HFF-Myc (cell line): Measurements from ENCODE around the gene ALPK3.

Experiments
- DNase-seq: peaks from one replicate; pipeline ENCODE4 v3.0.0-alpha.2; 2011; ENCODE audit warnings: low read depth; ENCODE audit errors: extremely low read depth
- H3K4me3 ChIP-seq: replicated peaks from 2 replicates; pipeline ENCODE4 v1.5.1; 2011; ENCODE audit warnings: low read depth, mild to moderate bottlenecking, control low read depth, low read length
- CTCF ChIP-seq: IDR thresholded peaks from 2 replicates; pipeline ENCODE4 v1.5.1; 2012; ENCODE audit warnings: mild to moderate bottlenecking, low read depth, low read length, control low read depth; ENCODE audit errors: missing control alignments

Gene ALPK3

GRCh38 chr15:84822653-84823281, 5.6 kb downstream of the ALPK3 start:
- DNase-seq = peak; percentile 32
- no peak overlapping the region for H3K4me3 ChIP-seq
- no peak for TF ChIP-seq CTCF

DNA sequence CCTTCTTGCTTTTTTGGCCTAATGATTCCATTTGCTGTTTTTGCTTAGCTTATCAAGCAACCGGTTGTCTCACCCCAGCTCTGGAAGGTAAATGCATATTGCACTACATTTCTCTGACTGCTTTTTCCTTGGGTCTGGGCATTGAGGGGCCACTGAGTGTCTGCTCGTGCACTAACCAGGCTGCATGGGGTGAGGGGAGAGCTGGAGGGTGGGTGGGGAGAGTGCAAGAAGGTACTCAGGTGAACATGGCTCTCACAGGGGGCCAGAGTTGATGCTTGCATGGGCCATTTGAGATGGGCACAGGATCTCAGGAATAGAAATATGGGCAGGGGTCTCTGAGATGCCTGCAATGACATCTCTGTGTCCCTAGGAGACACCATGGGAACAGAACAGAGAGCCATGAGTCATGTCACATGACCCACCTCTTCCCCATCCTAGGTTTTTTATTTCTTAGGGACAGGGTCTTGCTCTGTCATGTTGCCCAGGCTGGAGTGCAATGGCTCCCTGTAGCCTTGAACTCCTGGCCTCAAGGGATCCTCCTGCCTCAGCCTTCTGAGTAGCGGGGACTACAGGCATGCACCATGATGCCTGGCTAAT, 6.2 kb downstream of the ALPK3 start:
- TF ChIP-seq CTCF = no peak
- DNase-seq = no peak
- H3K4me3 ChIP-seq = no peak overlapping the region

DNA sequence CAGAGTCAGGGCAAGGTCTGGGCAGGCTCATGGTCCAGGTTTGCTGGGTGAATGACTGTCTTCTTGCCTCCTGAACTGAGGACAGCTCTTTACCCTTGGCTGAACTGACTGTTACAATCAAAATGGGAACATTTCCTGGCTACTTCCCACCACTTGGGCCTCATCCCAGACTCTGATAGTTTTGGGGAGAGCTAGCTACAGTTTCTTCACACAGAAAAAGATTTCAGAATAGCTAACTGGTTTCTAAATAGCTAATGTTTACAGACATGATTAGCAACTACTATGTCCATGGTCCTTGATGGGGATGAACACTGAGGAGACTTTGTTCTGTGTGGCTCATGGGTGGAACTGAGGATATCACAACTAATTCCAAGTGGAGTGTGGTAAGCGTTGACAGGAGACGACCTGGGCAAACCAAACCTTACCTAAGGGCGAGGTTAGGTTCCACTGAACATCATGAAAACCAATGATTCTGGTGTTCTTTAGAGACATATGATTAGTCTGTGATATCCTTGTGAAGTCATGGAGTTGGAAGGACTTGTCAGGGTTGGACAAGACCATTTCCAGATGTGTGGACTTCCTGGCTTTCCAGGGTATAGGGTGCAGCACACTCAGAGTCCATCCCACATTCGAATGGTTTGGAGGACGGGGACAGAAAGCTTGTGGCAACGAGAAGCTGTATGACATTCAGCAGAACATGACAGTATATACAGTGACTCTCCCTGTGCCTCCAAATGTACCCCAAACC, 7.3 kb downstream of the ALPK3 start:
- peak; percentile 19 for DNase-seq
- no peak for TF ChIP-seq CTCF
- no peak overlapping the region for H3K4me3 ChIP-seq

- TF ChIP-seq CTCF = no peak
- DNase-seq = no peak
- H3K4me3 ChIP-seq = no peak overlapping the region
Observed at GRCh38 chr15:84826369-84826823, 9.2 kb downstream of the ALPK3 start.

DNA sequence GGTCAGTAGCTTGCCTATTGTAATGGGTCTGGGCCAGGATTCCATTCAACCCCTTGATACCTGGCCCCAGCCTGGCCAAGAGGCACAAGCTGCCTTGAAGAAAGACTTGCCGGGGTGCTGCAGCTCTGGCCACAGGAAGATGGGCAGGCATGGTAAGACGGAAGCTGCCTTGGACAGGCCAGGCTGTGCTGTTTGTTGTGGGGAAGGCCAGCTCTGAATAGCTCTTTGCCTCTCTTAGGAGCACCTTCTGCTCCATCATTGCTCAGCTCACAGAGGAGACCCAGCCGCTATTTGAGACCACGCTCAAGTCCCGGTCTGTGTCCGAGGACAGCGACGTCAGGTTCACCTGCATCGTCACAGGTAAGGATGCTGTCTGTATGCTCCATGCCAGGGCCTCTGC, 10.1 kb downstream of the ALPK3 start:
- no peak overlapping the region for H3K4me3 ChIP-seq
- DNase-seq = no peak
- no peak for TF ChIP-seq CTCF

GRCh38 chr15:84828086-84828908, 11.1 kb downstream of the ALPK3 start:
- DNase-seq = no peak
- H3K4me3 ChIP-seq = no peak overlapping the region
- TF ChIP-seq CTCF = no peak
